AG10803 (cell line): ENCODE results near the gene ZBTB20.
"Not testable (repeated sequence)": the region's sequence is repeated elsewhere in the genome, so short reads cannot be mapped to it uniquely, and the experiment has no call there.

ENCODE experiments used
- DNase-seq: peaks from one replicate; pipeline ENCODE4 v3.0.0; 2010; ENCODE audit warnings: low read depth
- H3K4me3 ChIP-seq: 2 replicates; pipeline ENCODE4 v1.5.1; 2011; ENCODE audit warnings: mild to moderate bottlenecking, low read length, control low read depth
- TF ChIP-seq, protein P1 (sequence below): conservative IDR thresholded peaks from 2 replicates; pipeline ENCODE4 v1.5.1; 2011; ENCODE audit warnings: mild to moderate bottlenecking, low read length, control low read depth, inconsistent platforms

ZBTB20 gene

DNA sequence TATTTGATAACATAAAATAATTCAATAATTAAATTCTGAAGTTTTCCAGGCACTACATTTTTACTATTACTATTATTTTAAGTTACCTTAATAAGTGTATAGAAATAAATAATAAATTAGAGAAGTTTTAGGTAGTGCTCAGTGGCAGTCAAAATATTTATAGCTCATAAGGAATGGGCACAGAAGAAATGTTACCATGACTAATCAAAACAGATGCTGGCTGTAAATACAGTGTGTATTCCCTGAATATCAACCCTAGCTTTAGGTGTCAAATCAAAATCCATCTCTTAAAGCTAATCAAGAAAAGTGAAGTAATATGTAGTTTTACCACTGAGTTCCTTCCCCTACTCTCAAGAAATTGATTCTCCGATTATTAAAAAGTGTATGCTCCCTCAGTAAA, 35.5 kb downstream of the ZBTB20 start:
- no peak overlapping the region for H3K4me3 ChIP-seq
- peak; percentile 34 for DNase-seq
- TF ChIP-seq, protein P1, sequence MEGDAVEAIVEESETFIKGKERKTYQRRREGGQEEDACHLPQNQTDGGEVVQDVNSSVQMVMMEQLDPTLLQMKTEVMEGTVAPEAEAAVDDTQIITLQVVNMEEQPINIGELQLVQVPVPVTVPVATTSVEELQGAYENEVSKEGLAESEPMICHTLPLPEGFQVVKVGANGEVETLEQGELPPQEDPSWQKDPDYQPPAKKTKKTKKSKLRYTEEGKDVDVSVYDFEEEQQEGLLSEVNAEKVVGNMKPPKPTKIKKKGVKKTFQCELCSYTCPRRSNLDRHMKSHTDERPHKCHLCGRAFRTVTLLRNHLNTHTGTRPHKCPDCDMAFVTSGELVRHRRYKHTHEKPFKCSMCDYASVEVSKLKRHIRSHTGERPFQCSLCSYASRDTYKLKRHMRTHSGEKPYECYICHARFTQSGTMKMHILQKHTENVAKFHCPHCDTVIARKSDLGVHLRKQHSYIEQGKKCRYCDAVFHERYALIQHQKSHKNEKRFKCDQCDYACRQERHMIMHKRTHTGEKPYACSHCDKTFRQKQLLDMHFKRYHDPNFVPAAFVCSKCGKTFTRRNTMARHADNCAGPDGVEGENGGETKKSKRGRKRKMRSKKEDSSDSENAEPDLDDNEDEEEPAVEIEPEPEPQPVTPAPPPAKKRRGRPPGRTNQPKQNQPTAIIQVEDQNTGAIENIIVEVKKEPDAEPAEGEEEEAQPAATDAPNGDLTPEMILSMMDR = no peak

DNA sequence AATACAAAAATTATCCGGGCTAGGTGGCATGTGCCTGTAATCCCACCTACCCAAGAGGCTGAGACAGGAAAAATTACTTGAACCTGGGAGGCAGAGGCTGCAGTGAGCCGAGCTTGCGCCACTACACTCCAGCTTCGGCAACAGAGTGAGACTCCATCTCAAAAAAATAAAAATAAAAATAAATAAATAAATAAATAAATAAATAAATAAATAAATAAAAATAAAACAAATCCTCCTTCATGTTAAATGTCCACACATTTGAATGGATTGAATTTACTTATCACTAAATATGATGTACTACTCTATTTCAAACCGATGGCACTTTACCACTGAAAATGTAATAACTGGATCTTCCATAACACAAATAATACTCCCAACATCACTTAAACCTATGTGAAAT, 36.3 kb downstream of the ZBTB20 start:
- no peak for DNase-seq
- H3K4me3 ChIP-seq = no peak overlapping the region
- TF ChIP-seq, protein P1 = no peak

DNA sequence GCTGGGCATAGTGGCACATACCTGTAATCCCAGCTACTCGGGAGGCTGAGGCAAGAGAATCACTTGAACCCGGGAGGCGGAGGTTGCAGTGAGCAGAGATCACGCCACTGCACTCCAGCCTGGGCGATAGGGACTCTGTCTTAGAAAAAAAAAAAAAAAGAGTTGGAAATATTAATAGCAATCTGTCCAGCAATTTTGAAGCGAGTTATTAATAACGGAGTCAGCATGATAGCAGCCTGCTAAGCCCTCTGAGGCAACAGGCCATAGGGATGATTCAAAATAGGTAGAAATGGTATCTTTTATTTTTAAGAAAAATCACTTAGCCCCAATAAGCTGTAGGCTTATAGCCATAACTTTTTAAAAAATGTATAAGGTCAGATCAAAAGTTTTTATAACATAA, 37.0 kb downstream of the ZBTB20 start:
- not testable (repeated sequence) for DNase-seq, H3K4me3 ChIP-seq

DNA sequence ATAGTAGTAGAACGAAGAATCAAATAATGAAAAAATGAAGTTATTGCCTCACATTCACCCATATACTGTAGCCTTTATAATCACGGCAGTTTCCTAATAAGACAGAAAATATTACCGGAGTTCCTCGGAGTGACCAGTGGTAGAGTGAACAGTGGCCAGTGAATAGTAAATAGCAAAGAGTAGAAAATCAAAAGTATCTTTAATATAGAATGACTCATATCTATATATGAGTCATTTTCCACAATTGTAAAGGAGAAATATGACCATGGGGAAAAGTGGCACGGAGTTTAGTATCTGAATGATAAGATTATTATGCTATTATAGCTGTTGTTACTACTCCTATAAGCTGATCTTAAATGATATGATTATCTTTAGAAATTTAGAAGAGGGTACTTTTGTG, 38.5 kb downstream of the ZBTB20 start:
- no peak overlapping the region for H3K4me3 ChIP-seq
- DNase-seq = no peak
- TF ChIP-seq, protein P1 = no peak

DNA sequence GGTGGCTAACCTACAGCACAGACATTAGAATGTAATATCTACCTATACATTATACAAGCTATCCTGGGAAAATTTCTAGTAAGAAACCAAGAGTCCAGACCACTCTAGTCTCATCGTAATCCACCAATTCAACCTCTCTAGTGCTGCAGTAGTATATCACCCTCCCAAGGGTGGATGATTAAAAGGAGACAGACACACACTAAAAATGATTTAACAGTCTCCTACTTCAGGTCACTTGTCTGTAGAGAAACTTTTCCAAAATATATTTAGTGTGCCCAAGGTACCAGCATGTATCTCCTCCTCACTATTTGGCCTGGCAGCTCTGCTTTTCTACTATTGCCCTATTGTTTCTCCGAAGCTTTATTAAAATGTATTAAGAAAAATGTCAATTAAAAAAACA, 45.0 kb downstream of the ZBTB20 start:
- TF ChIP-seq, protein P1 = no peak
- no peak overlapping the region for H3K4me3 ChIP-seq
- DNase-seq = no peak

DNA sequence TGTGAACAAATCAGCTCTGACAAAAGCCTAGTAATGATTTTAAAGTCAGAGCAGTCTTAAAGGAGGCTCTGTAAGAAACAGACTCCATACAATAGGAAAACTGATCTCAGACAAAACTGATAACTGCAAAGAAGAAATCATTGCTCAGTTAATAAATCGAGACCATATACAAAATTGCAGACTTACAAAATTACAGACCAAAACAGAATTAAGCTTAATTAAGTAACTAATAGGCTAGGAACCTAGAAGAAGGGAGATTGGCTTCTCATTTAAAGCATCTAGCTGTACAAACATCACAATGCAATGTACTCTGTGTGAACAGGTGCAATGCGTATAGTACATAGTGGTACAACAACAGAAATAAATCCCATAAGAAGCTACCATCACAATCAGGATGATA, 46.3 kb downstream of the ZBTB20 start:
- DNase-seq = no peak
- TF ChIP-seq, protein P1 = no peak
- H3K4me3 ChIP-seq = peak overlapping the region; percentile 55; the same call in 1 of the 2 replicates

DNA sequence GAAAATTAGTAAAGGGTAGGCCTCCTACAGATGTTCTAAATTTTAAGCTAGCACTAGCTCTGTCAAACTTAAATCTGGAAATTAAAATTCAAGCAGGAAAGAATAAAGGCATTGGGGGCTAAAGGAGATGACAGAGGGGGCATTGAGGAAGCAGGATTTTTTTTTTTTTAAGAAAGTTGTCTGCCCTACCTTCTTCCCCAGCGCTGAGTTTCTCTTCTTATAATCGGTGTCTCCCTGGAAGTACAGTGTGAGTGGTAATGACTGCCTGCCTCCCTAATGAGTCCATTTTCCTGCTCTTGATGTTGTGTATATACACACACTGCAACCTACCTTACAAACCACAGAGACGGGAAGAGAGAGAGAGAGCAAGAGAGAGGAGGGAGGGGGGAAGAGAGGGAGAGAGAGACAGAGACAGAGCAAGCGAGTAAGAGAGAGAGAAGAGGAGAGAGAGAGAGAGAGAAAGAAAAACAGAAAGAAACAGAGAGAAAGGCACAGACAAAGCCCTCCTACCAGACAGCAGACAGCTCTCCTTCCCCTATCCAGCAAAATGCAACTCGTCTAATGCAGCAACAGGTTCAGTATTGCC, 47.0 kb downstream of the ZBTB20 start:
- DNase-seq = peak; percentile 73
- TF ChIP-seq, protein P1 = no peak
- peak overlapping the region; percentile 55 for H3K4me3 ChIP-seq
